ENCODE results near the gene SYT7.

The SYT7 gene

GRCh38 chr11:61579676-61580270 lies 1.1 kb downstream of the SYT7 start:
- FAIRE-seq = no peak

GRCh38 chr11:61578819-61579675 lies 1.8 kb downstream of the SYT7 start:
- FAIRE-seq = no peak

- no peak for FAIRE-seq
Observed at GRCh38 chr11:61577383-61578118, 3.3 kb downstream of the SYT7 start.

GRCh38 chr11:61575886-61576861 lies 4.7 kb downstream of the SYT7 start:
- no peak for FAIRE-seq

- no peak for FAIRE-seq
Observed at GRCh38 chr11:61574611-61575010, 6.3 kb downstream of the SYT7 start.

GRCh38 chr11:61572913-61573312 lies 8.0 kb downstream of the SYT7 start:
- FAIRE-seq = no peak

- FAIRE-seq = no peak
Observed at GRCh38 chr11:61571869-61572268, 9.0 kb downstream of the SYT7 start.

GRCh38 chr11:61571337-61571736 lies 9.5 kb downstream of the SYT7 start:
- FAIRE-seq = no peak

- FAIRE-seq = no peak
Observed at GRCh38 chr11:61569701-61570100, 11.2 kb downstream of the SYT7 start.

GRCh38 chr11:61569018-61569417 lies 11.9 kb downstream of the SYT7 start:
- FAIRE-seq = no peak

- FAIRE-seq = no peak
Observed at GRCh38 chr11:61567286-61568061, 13.4 kb downstream of the SYT7 start.

- FAIRE-seq = no peak
Observed at GRCh38 chr11:61564936-61565696, 15.8 kb downstream of the SYT7 start.

GRCh38 chr11:61560751-61561150 lies 20.1 kb downstream of the SYT7 start:
- FAIRE-seq = no peak

GRCh38 chr11:61556621-61557020 lies 24.3 kb downstream of the SYT7 start:
- no peak for FAIRE-seq

GRCh38 chr11:61555978-61556377 lies 24.9 kb downstream of the SYT7 start:
- FAIRE-seq = no peak

- no peak for FAIRE-seq
Observed at GRCh38 chr11:61555051-61555969, 25.6 kb downstream of the SYT7 start.

- FAIRE-seq = no peak
Observed at GRCh38 chr11:61554172-61554988, 26.5 kb downstream of the SYT7 start.

GRCh38 chr11:61553373-61554171 lies 27.3 kb downstream of the SYT7 start:
- no peak for FAIRE-seq
